Peyer's patch (tissue), 4 donors: ENCODE data around the gene CNTN5.

ENCODE experiments used
- POLR2A ChIP-seq, 2 donors: fragments of 450-650 bp; IDR thresholded peaks; one replicate each; pipeline ENCODE4 v1.5.1; 2017; ENCODE audit warnings: antibody characterized with exemption in 2 of 2, mild to moderate bottlenecking in 2 of 2, moderate library complexity in 2 of 2
- TF ChIP-seq, protein P1 (sequence below), 6 experiments: fragments of 450-650 bp in 4 of 6; fragments of 200-600 bp in 2 of 6; sonication (generic) in 1 of 6; IDR thresholded peaks; one replicate each; pipeline ENCODE4 v1.5.1; 2017 to 2019; ENCODE audit warnings: antibody characterized with exemption in 6 of 6, mild to moderate bottlenecking in 3 of 6, moderate library complexity in 1 of 6

DNA sequence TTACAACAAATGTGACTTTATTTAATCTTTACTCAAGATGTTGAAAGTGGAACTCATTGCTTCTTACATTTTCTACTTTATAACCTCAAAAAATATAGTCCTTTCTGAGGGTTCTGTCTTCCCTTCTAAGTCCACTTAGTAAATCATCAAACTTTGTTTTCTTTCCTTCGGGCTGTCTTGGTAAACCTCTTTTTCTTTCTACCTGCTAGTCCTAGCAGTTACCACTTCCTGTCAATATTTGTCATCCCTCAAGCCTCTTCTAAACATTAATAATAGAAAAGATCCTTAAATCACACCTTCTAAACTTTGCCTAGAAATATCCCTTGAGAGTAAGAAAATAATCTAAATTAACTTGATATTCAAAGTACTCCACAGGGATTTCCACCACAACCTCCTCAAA, 580.4 kb downstream of the CNTN5 start:
- TF ChIP-seq POLR2A (IDR thresholded peaks at IDR 0.05), result no peak
- TF ChIP-seq, protein P1, sequence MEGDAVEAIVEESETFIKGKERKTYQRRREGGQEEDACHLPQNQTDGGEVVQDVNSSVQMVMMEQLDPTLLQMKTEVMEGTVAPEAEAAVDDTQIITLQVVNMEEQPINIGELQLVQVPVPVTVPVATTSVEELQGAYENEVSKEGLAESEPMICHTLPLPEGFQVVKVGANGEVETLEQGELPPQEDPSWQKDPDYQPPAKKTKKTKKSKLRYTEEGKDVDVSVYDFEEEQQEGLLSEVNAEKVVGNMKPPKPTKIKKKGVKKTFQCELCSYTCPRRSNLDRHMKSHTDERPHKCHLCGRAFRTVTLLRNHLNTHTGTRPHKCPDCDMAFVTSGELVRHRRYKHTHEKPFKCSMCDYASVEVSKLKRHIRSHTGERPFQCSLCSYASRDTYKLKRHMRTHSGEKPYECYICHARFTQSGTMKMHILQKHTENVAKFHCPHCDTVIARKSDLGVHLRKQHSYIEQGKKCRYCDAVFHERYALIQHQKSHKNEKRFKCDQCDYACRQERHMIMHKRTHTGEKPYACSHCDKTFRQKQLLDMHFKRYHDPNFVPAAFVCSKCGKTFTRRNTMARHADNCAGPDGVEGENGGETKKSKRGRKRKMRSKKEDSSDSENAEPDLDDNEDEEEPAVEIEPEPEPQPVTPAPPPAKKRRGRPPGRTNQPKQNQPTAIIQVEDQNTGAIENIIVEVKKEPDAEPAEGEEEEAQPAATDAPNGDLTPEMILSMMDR (IDR thresholded peaks at IDR 0.05), result no peak
